ENCODE measurements around the gene TTR. TPM values are rescaled to one million over a fixed set of nuclear protein-coding genes. Genes with fewer than 3 reads are reported as not detected.

Gene TTR
- total RNA-seq, 1 experiment from 2014 or later: not detected

- no peaks in the 10 kb centered on the region for H3K4me1 ChIP-seq (ENCODE audit: insufficient read depth, low read length)
- H3K4me3 ChIP-seq (ENCODE audit: low read length): no peak overlapping the region
- H3K36me3 ChIP-seq (ENCODE audit: low read depth, low read length): no peaks in the 10 kb centered on the region
- no peaks in the 10 kb centered on the region for H3F3A ChIP-seq (ENCODE audit: low read length, unreplicated experiment)
- H3K4me2 ChIP-seq (ENCODE audit: low read length): no peak overlapping the region
- H3K9ac ChIP-seq (ENCODE audit: low read length): no peak overlapping the region
- ChIA-PET CTCF (interaction anchor here (0.5 kb wide), 1 partner anchor 68 kb away, joined by 4 read pairs; no protein-coding TSS in a partner anchor), POLR2A (ENCODE audit: unreplicated experiment) (no interaction called here)
- no peaks in the 10 kb centered on the region for H3K9me2 ChIP-seq (replicated peaks; ENCODE audit: low read length)
- H3K9me3 ChIP-seq (ENCODE audit: low read length): no peaks in the 10 kb centered on the region
- DNase-seq (no peak), ATAC-seq (no peak)
- H4K20me1 ChIP-seq (ENCODE audit: low read length): no peaks in the 10 kb centered on the region
- TF ChIP-seq EZH2 (IDR thresholded peaks at IDR 0.05; ENCODE audit: low read length, unreplicated experiment) (no peak), CTCF (conservative IDR thresholded peaks at IDR 0.05; ENCODE audit: low read depth, low read length) (no peak), EZH2phosphoT487 (IDR thresholded peaks at IDR 0.05; ENCODE audit: borderline replicate concordance, low read length) (no peak)
- no peaks in the 10 kb centered on the region for H3K27me3 ChIP-seq (ENCODE audit: low read length)
- no peak overlapping the region for H2AFZ ChIP-seq (ENCODE audit: low read length)
- no peaks in the 10 kb centered on the region for H3K79me2 ChIP-seq (ENCODE audit: low read length)
- H3K27ac ChIP-seq (ENCODE audit: low read length): no peak overlapping the region
- BruUV-seq (replicated peaks): no TSS peak
- intact Hi-C loops (cut with micrococcal nuclease): no loop called here
Observed at GRCh38 chr18:31630549-31630948, 38.9 kb downstream of the TTR start.

DNA sequence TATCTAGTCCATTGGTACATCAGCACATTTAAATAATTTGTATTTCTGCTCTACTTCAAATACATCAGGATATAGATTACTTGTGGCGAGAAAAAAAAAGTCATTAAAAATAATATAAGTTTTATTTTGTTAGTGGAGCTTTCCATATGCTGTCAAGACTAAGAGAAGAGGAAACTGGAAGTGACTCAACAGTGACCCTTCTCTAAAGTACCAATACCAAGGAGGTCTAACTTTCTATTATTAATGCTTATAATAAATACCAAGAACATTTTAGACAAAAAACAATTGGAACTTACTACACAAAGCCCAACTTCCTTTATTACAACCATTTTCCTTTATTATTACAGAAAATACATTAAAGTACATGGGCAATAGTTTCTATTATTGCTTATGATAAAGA, 39.8 kb downstream of the TTR start:
- no peaks in the 10 kb centered on the region for H3K27me3 ChIP-seq (ENCODE audit: low read length)
- no peak for DNase-seq
- no peak for TF ChIP-seq EZH2 (IDR thresholded peaks at IDR 0.05; ENCODE audit: low read length, unreplicated experiment)
- no peak for TF ChIP-seq EZH2phosphoT487 (IDR thresholded peaks at IDR 0.05; ENCODE audit: borderline replicate concordance, low read length)
- no peak for TF ChIP-seq CTCF (conservative IDR thresholded peaks at IDR 0.05; ENCODE audit: low read depth, low read length)
- ChIA-PET CTCF (no interaction called here), POLR2A (ENCODE audit: unreplicated experiment) (no interaction called here)
- no TSS peak for BruUV-seq (replicated peaks)
- no peaks in the 10 kb centered on the region for H3K9me3 ChIP-seq (ENCODE audit: low read length)
- H3F3A ChIP-seq (ENCODE audit: low read length, unreplicated experiment): no peaks in the 10 kb centered on the region
- no peaks in the 10 kb centered on the region for H4K20me1 ChIP-seq (ENCODE audit: low read length)
- H3K4me3 ChIP-seq (ENCODE audit: low read length): no peak overlapping the region
- H3K4me1 ChIP-seq (ENCODE audit: insufficient read depth, low read length): no peaks in the 10 kb centered on the region
- no peak overlapping the region for H2AFZ ChIP-seq (ENCODE audit: low read length)
- ATAC-seq: no peak
- no peaks in the 10 kb centered on the region for H3K36me3 ChIP-seq (ENCODE audit: low read depth, low read length)
- H3K9me2 ChIP-seq (replicated peaks; ENCODE audit: low read length): no peaks in the 10 kb centered on the region
- H3K9ac ChIP-seq (ENCODE audit: low read length): no peak overlapping the region
- H3K4me2 ChIP-seq (ENCODE audit: low read length): no peak overlapping the region
- no peaks in the 10 kb centered on the region for H3K79me2 ChIP-seq (ENCODE audit: low read length)
- intact Hi-C loops (cut with micrococcal nuclease): no loop called here
- no peak overlapping the region for H3K27ac ChIP-seq (ENCODE audit: low read length)

GRCh38 chr18:31632356-31632755, 40.7 kb downstream of the TTR start:
- ATAC-seq: no peak
- CTCF ChIA-PET: no interaction called here

More at GRCh38 chr18:31632356-31632755, 40.7 kb downstream of the TTR start:
- Histone ChIP-seq H4K20me1 (ENCODE audit: low read length) (no peaks in the 10 kb centered on the region), H3K9me3 (ENCODE audit: low read length) (no peaks in the 10 kb centered on the region), H3K27me3 (ENCODE audit: low read length) (no peaks in the 10 kb centered on the region), H3K27ac (ENCODE audit: low read length) (no peak overlapping the region), H3K9me2 (replicated peaks; ENCODE audit: low read length) (no peaks in the 10 kb centered on the region), H3K79me2 (ENCODE audit: low read length) (no peaks in the 10 kb centered on the region), H3K4me3 (ENCODE audit: low read length) (no peak overlapping the region), H3K4me2 (ENCODE audit: low read length) (no peak overlapping the region), H3F3A (ENCODE audit: low read length, unreplicated experiment) (no peaks in the 10 kb centered on the region), H3K36me3 (ENCODE audit: low read depth, low read length) (no peaks in the 10 kb centered on the region), H3K4me1 (ENCODE audit: insufficient read depth, low read length) (no peaks in the 10 kb centered on the region), H3K9ac (ENCODE audit: low read length) (no peak overlapping the region), H2AFZ (ENCODE audit: low read length) (no peak overlapping the region)
- TF ChIP-seq CTCF (conservative IDR thresholded peaks at IDR 0.05; ENCODE audit: low read depth, low read length) (no peak), EZH2phosphoT487 (IDR thresholded peaks at IDR 0.05; ENCODE audit: borderline replicate concordance, low read length) (no peak), EZH2 (IDR thresholded peaks at IDR 0.05; ENCODE audit: low read length, unreplicated experiment) (no peak)
- intact Hi-C loops (cut with micrococcal nuclease): no loop called here
- no peak for DNase-seq
- POLR2A ChIA-PET (ENCODE audit: unreplicated experiment): no interaction called here
- BruUV-seq (replicated peaks): no TSS peak
